ENCODE data around the gene SLC41A3.
"Not testable (repeated sequence)": the region's sequence is repeated elsewhere in the genome, so short reads cannot be mapped to it uniquely, and the experiment has no call there.

The SLC41A3 gene

DNA sequence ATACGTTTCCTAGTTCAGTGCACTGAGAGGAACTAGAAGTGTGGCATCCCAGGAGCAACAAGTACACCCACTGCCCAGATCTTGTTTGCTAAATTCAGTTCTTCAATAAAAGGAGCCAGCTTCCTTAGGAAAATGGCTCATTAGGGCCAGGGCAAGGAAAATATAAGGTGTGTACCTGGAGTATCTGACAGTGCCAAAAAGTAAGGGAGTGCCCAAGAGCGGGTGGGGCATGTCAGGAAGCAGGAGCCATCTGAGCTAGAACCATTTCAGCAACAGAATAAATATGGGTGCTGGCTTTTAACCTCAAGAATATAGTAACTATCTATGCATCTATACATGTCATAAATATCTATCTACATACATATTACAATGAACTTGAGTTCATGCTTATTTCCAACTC lies 44.1 kb downstream of the SLC41A3 start:
- H3K4me3 ChIP-seq (ENCODE audit: control insufficient read depth, low read depth, low read length) = no peak overlapping the region
- DNase-seq (ENCODE audit: low read depth) = no peak
- no peak for TF ChIP-seq CTCF (conservative IDR thresholded peaks at IDR 0.05; ENCODE audit: control insufficient read depth, insufficient read depth, low read depth, low read length)

GRCh38 chr3:126038791-126039190 lies 45.1 kb downstream of the SLC41A3 start:
- not testable (repeated sequence) for H3K4me3 ChIP-seq (ENCODE audit: control insufficient read depth, low read depth, low read length)

DNA sequence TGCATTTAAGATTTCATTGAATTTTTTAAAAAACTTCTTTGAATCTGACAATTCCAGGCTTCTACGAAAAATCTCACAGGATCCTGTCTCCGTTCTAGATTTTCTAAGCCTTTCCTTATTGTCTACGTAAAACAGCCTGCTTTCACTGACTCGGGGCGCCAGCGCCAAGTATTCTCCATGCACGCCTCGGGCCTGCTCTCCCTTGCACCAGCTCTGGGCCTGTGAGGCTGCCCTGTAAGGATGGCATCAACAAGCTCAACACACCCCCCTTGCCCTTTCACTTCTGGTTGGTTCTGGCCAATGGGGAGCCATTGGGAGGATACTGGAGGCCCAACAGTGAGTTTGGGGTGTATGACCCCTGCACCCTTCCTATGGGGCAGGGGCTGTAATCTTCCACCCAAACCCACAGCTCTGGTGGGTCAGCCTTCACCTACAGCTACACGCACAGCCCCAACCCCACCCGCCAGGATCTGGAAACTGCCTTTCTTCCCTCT lies 47.8 kb downstream of the SLC41A3 start:
- no peak for TF ChIP-seq CTCF (conservative IDR thresholded peaks at IDR 0.05; ENCODE audit: control insufficient read depth, insufficient read depth, low read depth, low read length)
- H3K4me3 ChIP-seq (ENCODE audit: control insufficient read depth, low read depth, low read length) = no peak overlapping the region
- DNase-seq (ENCODE audit: low read depth) = no peak

More at GRCh38 chr3:126038791-126039190, 45.1 kb downstream of the SLC41A3 start:
- peak; percentile 24 for DNase-seq (ENCODE audit: low read depth)

DNA sequence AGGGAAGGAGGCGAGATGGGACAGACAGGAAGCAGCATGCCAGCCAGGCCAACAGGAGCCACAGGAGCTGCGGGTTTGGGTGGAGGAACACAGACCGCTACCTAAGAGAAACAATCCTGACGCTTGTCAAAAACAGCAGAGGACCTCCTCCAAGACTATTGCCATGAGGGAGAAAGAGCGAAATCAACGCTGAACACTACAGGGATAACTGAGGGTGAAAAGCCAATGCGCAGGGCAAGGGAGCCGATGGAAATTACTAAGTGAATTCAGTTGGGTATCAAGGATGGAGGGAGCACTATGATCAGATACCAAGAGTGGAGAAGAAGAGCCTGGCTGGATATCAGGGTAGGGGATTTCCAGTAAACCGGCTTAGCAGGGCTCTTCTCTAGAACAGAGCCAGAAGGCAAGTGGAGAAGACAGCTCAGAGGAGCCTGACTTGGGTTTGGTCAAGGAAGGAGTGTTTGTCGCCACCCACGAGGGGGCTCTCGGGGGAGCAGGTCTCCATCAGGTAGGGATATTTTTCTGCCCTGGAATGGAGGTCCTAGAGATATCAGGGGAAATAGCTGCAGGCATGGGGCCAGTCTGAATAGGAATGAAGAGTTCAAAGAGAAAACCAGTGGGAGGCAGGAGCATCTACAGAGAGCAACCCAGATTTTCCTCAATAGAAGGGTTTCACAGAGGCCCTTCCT lies 48.4 kb downstream of the SLC41A3 start:
- H3K4me3 ChIP-seq (ENCODE audit: control insufficient read depth, low read depth, low read length) = no peak overlapping the region
- no peak for TF ChIP-seq CTCF (conservative IDR thresholded peaks at IDR 0.05; ENCODE audit: control insufficient read depth, insufficient read depth, low read depth, low read length)
- DNase-seq (ENCODE audit: low read depth) = no peak

DNA sequence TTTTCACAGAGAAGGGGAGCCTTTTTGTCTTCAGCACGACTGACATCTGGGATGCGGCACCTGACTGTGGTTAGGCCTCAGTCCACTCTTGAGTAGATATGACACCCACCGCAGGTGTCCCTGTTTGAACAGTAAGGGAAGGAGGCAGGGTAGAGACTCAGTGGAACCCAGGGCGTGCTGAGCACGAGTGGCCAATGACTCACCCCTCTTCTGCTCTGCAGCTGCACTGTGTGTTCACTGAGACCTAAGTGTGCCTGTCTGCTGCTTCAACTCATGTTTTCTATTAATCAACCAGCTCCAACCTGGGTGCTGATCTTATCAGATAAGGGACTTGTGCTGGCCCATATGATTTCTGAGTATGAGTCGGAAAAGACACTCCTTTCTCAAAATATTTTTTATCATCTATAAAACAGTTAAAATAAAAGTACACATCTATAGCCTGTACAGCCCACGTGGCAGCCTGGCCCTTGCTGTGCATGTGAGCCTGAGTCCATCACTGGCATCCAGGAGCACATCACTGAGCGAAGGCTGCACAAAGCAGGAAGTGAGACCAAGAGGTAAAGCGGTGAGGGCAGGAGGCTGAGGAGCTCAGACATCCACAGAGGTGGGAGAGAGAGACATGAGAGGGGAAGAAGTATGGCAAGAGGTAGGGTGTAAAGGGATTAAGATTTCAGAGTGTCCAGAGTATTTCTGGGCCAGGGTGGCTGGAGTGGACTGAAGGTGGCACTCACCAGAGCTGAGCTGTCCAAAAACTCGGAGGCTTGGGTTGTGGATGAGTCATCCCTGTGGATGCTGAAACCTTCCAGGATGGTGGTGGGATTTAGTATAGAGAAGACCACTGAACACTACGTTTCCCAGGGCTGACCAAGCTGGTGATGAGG lies 49.2 kb downstream of the SLC41A3 start:
- TF ChIP-seq CTCF (conservative IDR thresholded peaks at IDR 0.05; ENCODE audit: control insufficient read depth, insufficient read depth, low read depth, low read length) = no peak
- peak; percentile 16 for DNase-seq (ENCODE audit: low read depth)
- no peak overlapping the region for H3K4me3 ChIP-seq (ENCODE audit: control insufficient read depth, low read depth, low read length)

GRCh38 chr3:126033765-126034164 lies 50.2 kb downstream of the SLC41A3 start:
- H3K4me3 ChIP-seq (ENCODE audit: control insufficient read depth, low read depth, low read length) = no peak overlapping the region
- DNase-seq (ENCODE audit: low read depth) = no peak
- no peak for TF ChIP-seq CTCF (conservative IDR thresholded peaks at IDR 0.05; ENCODE audit: control insufficient read depth, insufficient read depth, low read depth, low read length)

Measured in fibroblast of mammary gland (primary cell).